ENCODE measurements around the gene CDK5. TPM values are rescaled to one million over a fixed set of nuclear protein-coding genes. Genes with fewer than 3 reads are reported as not detected.

The CDK5 gene
- total and polyA plus RNA-seq, 2 of the 13 experiments (the other 11 are each of a cell fraction or from before 2014, with no cell fraction given): 16.4 to 21.3 TPM

DNA sequence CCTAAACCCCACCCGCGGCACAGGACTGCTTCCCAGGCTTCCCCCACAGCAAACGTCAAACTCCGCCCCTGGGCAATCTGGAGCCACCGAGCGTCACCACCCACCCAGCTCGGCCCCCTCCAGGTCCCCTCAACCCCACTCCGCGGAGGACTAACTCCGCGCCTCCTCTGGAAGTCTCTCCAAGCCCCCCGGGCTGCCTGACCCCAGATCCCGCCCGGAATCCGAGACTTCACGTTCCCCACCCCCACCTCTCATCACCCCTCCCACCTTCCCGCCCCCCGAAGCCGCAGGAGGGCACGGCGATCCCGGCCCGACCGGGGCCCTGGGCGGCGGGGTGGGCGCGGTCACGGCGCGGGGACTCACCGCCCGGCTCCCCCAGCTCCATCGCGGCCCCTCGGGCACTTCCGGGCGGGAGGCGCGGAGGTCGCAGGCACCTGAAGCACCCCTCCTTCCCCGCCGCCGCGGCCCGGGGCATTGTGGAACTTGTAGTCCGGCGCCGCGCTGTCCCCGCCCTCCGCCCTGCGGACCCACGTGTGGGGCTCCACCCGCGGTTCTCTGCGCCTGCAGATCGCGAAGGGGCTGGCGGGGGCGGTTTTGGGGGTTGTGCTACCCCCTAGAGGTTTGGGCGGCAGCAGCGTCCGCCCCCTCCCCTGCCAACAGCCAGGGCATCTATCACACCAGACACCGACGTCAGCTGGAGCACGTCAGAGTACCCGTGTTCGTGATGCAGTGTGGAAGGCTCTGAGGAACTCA, 25.6 kb upstream of the CDK5 start, which contains the start of gene TMUB1 (continued):
- TF ChIP-seq ZFP90 (CRISPR knock-in tag; IDR thresholded peaks at IDR 0.05; ENCODE audit: borderline replicate concordance) (0 out of 2 replicates have a peak, but pooled peaks have one; percentile 61), ARNTL (CRISPR knock-in tag; IDR thresholded peaks at IDR 0.05) (peak; percentile 71; the same call in 1 of the 2 replicates), ETV6 (CRISPR knock-in tag; conservative IDR thresholded peaks at IDR 0.05) (no peak), MEIS2 (CRISPR knock-in tag; IDR thresholded peaks at IDR 0.05) (0 out of 2 replicates have a peak, but pooled peaks have one; percentile 56), NFIC (IDR thresholded peaks at IDR 0.05; ENCODE audit: low read length) (no peak), ZSCAN31 (CRISPR knock-in tag; IDR thresholded peaks at IDR 0.05; ENCODE audit: low read depth) (0 out of 2 replicates have a peak, but pooled peaks have one; percentile 29), ARHGAP35 (CRISPR knock-in tag; IDR thresholded peaks at IDR 0.05; ENCODE audit: borderline replicate concordance) (0 out of 2 replicates have a peak, but pooled peaks have one; percentile 27), ZNF550 (CRISPR knock-in tag; IDR thresholded peaks at IDR 0.05; ENCODE audit: borderline replicate concordance) (no peak), ATF6 (CRISPR knock-in tag; conservative IDR thresholded peaks at IDR 0.05) (no peak), RFX5 (IDR thresholded peaks at IDR 0.05; ENCODE audit: low read depth, low read length) (no peak), ISL2 (CRISPR knock-in tag; IDR thresholded peaks at IDR 0.05) (no peak), U2AF1 (optimal IDR thresholded peaks at IDR 0.05; ENCODE audit: low read depth, low read length) (no peak), SNAPC2 (CRISPR knock-in tag; IDR thresholded peaks at IDR 0.05) (no peak), ZNF180 (CRISPR knock-in tag; IDR thresholded peaks at IDR 0.05; ENCODE audit: borderline replicate concordance, low read depth) (no peak), GFI1 (CRISPR knock-in tag; IDR thresholded peaks at IDR 0.05; ENCODE audit: borderline replicate concordance) (peak; percentile 13; the same call in 1 of the 2 replicates), SNAPC5 (CRISPR knock-in tag; IDR thresholded peaks at IDR 0.05; ENCODE audit: borderline replicate concordance) (no peak), ZEB1 (IDR thresholded peaks at IDR 0.05; ENCODE audit: insufficient replicate concordance, low read depth) (no peak), U2AF2 (IDR thresholded peaks at IDR 0.05; ENCODE audit: low read depth, low read length) (no peak), ZNF224 (CRISPR knock-in tag; IDR thresholded peaks at IDR 0.05) (no peak), RFX3 (CRISPR knock-in tag; IDR thresholded peaks at IDR 0.05) (no peak), ZNF839 (CRISPR knock-in tag; IDR thresholded peaks at IDR 0.05; ENCODE audit: borderline replicate concordance) (no peak), MXD4 (CRISPR knock-in tag; IDR thresholded peaks at IDR 0.05) (no peak)
- TF ChIP-seq, protein P1, sequence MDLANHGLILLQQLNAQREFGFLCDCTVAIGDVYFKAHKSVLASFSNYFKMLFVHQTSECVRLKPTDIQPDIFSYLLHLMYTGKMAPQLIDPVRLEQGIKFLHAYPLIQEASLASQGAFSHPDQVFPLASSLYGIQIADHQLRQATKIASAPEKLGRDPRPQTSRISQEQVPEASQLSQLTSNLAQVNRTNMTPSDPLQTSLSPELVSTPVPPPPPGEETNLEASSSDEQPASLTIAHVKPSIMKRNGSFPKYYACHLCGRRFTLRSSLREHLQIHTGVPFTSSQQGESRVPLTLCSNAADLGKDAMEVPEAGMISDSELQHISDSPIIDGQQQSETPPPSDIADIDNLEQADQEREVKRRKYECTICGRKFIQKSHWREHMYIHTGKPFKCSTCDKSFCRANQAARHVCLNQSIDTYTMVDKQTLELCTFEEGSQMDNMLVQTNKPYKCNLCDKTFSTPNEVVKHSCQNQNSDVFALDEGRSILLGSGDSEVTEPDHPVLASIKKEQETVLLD (CRISPR knock-in tag; IDR thresholded peaks at IDR 0.05; ENCODE audit: low read depth): peak; percentile 92
- TF ChIP-seq, protein P2, sequence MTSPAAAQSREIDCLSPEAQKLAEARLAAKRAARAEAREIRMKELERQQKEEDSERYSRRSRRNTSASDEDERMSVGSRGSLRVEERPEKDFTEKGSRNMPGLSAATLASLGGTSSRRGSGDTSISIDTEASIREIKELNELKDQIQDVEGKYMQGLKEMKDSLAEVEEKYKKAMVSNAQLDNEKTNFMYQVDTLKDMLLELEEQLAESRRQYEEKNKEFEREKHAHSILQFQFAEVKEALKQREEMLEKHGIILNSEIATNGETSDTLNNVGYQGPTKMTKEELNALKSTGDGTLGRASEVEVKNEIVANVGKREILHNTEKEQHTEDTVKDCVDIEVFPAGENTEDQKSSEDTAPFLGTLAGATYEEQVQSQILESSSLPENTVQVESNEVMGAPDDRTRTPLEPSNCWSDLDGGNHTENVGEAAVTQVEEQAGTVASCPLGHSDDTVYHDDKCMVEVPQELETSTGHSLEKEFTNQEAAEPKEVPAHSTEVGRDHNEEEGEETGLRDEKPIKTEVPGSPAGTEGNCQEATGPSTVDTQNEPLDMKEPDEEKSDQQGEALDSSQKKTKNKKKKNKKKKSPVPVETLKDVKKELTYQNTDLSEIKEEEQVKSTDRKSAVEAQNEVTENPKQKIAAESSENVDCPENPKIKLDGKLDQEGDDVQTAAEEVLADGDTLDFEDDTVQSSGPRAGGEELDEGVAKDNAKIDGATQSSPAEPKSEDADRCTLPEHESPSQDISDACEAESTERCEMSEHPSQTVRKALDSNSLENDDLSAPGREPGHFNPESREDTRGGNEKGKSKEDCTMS (CRISPR knock-in tag; conservative IDR thresholded peaks at IDR 0.05): no peak

All from HepG2 (cell line).